Measurements from ENCODE around the gene LGALS1.

LGALS1 gene

GRCh38 chr22:37633089-37633624 is 42.3 kb upstream of the LGALS1 start:
- peak overlapping the region; percentile 35 for H3K4me3 ChIP-seq (ENCODE audit: low read depth, low read length)
- peak overlapping the region; percentile 54 for H3K9ac ChIP-seq (ENCODE audit: low read depth, low read length)
- H3K27me3 ChIP-seq (ENCODE audit: control insufficient read depth, insufficient read depth, low read length), result no peaks in the 10 kb centered on the region
- H3K4me1 ChIP-seq (ENCODE audit: control insufficient read depth, insufficient read depth, low read length), result peaks cover 13% of the 10 kb centered on the region
- no peaks in the 10 kb centered on the region for H3K9me3 ChIP-seq (ENCODE audit: control insufficient read depth, insufficient read depth, low read length)
- peaks cover 16% of the 10 kb centered on the region for H3K36me3 ChIP-seq (ENCODE audit: control insufficient read depth, insufficient read depth, low read length)

GRCh38 chr22:37633625-37634416 is 41.6 kb upstream of the LGALS1 start:
- Histone ChIP-seq H3K4me3 (ENCODE audit: low read depth, low read length) (peak overlapping the region; percentile 35), H3K27me3 (ENCODE audit: control insufficient read depth, insufficient read depth, low read length) (no peaks in the 10 kb centered on the region), H3K9ac (ENCODE audit: low read depth, low read length) (peak overlapping the region; percentile 54), H3K36me3 (ENCODE audit: control insufficient read depth, insufficient read depth, low read length) (peaks cover 16% of the 10 kb centered on the region), H3K4me1 (ENCODE audit: control insufficient read depth, insufficient read depth, low read length) (peaks cover 18% of the 10 kb centered on the region), H3K9me3 (ENCODE audit: control insufficient read depth, insufficient read depth, low read length) (no peaks in the 10 kb centered on the region)

GRCh38 chr22:37634417-37634924 is 41.0 kb upstream of the LGALS1 start:
- Histone ChIP-seq H3K9ac (ENCODE audit: low read depth, low read length) (no peak overlapping the region), H3K36me3 (ENCODE audit: control insufficient read depth, insufficient read depth, low read length) (peaks cover 16% of the 10 kb centered on the region), H3K4me3 (ENCODE audit: low read depth, low read length) (peak overlapping the region; percentile 35), H3K9me3 (ENCODE audit: control insufficient read depth, insufficient read depth, low read length) (no peaks in the 10 kb centered on the region), H3K4me1 (ENCODE audit: control insufficient read depth, insufficient read depth, low read length) (peaks cover 19% of the 10 kb centered on the region), H3K27me3 (ENCODE audit: control insufficient read depth, insufficient read depth, low read length) (no peaks in the 10 kb centered on the region)

- H3K27me3 ChIP-seq (ENCODE audit: control insufficient read depth, insufficient read depth, low read length), result no peaks in the 10 kb centered on the region
- peaks cover 19% of the 10 kb centered on the region for H3K4me1 ChIP-seq (ENCODE audit: control insufficient read depth, insufficient read depth, low read length)
- no peak overlapping the region for H3K9ac ChIP-seq (ENCODE audit: low read depth, low read length)
- peaks cover 16% of the 10 kb centered on the region for H3K36me3 ChIP-seq (ENCODE audit: control insufficient read depth, insufficient read depth, low read length)
- no peaks in the 10 kb centered on the region for H3K9me3 ChIP-seq (ENCODE audit: control insufficient read depth, insufficient read depth, low read length)
- no peak overlapping the region for H3K4me3 ChIP-seq (ENCODE audit: low read depth, low read length)
Measured at GRCh38 chr22:37635157-37635556, 40.3 kb upstream of the LGALS1 start.

- Histone ChIP-seq H3K9me3 (ENCODE audit: control insufficient read depth, insufficient read depth, low read length) (no peaks in the 10 kb centered on the region), H3K4me1 (ENCODE audit: control insufficient read depth, insufficient read depth, low read length) (peaks cover 21% of the 10 kb centered on the region), H3K9ac (ENCODE audit: low read depth, low read length) (no peak overlapping the region), H3K36me3 (ENCODE audit: control insufficient read depth, insufficient read depth, low read length) (peaks cover 11% of the 10 kb centered on the region), H3K4me3 (ENCODE audit: low read depth, low read length) (no peak overlapping the region), H3K27me3 (ENCODE audit: control insufficient read depth, insufficient read depth, low read length) (no peaks in the 10 kb centered on the region)
Measured at GRCh38 chr22:37636186-37636948, 39.1 kb upstream of the LGALS1 start.

DNA sequence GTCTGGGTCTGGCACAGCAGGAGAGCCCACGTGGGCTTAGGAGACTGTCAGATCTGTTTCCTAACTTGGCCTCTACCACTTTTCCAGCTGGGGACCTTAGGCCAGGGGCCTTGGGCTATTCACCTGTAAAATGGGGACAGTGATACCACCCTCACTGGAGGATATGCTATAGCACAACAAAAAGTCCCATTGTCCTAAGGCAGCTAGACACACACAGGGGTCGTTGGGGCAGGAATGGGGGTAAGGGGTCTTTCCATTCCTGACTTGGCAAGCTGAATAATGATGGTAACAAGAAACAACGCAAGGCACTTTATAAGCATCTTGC is 38.5 kb upstream of the LGALS1 start:
- peaks cover 21% of the 10 kb centered on the region for H3K4me1 ChIP-seq (ENCODE audit: control insufficient read depth, insufficient read depth, low read length)
- H3K36me3 ChIP-seq (ENCODE audit: control insufficient read depth, insufficient read depth, low read length), result peaks cover 8% of the 10 kb centered on the region
- H3K9me3 ChIP-seq (ENCODE audit: control insufficient read depth, insufficient read depth, low read length), result no peaks in the 10 kb centered on the region
- no peak overlapping the region for H3K4me3 ChIP-seq (ENCODE audit: low read depth, low read length)
- no peaks in the 10 kb centered on the region for H3K27me3 ChIP-seq (ENCODE audit: control insufficient read depth, insufficient read depth, low read length)
- H3K9ac ChIP-seq (ENCODE audit: low read depth, low read length), result no peak overlapping the region

GRCh38 chr22:37638391-37639069 is 36.9 kb upstream of the LGALS1 start:
- Histone ChIP-seq H3K4me3 (ENCODE audit: low read depth, low read length) (peak overlapping the region; percentile 69), H3K4me1 (ENCODE audit: control insufficient read depth, insufficient read depth, low read length) (peaks cover 18% of the 10 kb centered on the region), H3K9me3 (ENCODE audit: control insufficient read depth, insufficient read depth, low read length) (no peaks in the 10 kb centered on the region), H3K27me3 (ENCODE audit: control insufficient read depth, insufficient read depth, low read length) (no peaks in the 10 kb centered on the region), H3K36me3 (ENCODE audit: control insufficient read depth, insufficient read depth, low read length) (peaks cover 9% of the 10 kb centered on the region), H3K9ac (ENCODE audit: low read depth, low read length) (no peak overlapping the region)

GRCh38 chr22:37639070-37639760 is 36.2 kb upstream of the LGALS1 start, which contains the start of gene SH3BP1:
Gene SH3BP1, plus strand, starts transcription at chr22:37639669. Its CDS starts 119 bp downstream, at chr22:37639788.
- Histone ChIP-seq H3K27me3 (ENCODE audit: control insufficient read depth, insufficient read depth, low read length) (no peaks in the 10 kb centered on the region), H3K4me1 (ENCODE audit: control insufficient read depth, insufficient read depth, low read length) (peaks cover 16% of the 10 kb centered on the region), H3K9ac (ENCODE audit: low read depth, low read length) (peak within 1 kb of the TSS; percentile 70), H3K9me3 (ENCODE audit: control insufficient read depth, insufficient read depth, low read length) (no peaks in the 10 kb centered on the region), H3K36me3 (ENCODE audit: control insufficient read depth, insufficient read depth, low read length) (peaks cover 13% of the 10 kb centered on the region), H3K4me3 (ENCODE audit: low read depth, low read length) (peak within 1 kb of the TSS; percentile 88)

DNA sequence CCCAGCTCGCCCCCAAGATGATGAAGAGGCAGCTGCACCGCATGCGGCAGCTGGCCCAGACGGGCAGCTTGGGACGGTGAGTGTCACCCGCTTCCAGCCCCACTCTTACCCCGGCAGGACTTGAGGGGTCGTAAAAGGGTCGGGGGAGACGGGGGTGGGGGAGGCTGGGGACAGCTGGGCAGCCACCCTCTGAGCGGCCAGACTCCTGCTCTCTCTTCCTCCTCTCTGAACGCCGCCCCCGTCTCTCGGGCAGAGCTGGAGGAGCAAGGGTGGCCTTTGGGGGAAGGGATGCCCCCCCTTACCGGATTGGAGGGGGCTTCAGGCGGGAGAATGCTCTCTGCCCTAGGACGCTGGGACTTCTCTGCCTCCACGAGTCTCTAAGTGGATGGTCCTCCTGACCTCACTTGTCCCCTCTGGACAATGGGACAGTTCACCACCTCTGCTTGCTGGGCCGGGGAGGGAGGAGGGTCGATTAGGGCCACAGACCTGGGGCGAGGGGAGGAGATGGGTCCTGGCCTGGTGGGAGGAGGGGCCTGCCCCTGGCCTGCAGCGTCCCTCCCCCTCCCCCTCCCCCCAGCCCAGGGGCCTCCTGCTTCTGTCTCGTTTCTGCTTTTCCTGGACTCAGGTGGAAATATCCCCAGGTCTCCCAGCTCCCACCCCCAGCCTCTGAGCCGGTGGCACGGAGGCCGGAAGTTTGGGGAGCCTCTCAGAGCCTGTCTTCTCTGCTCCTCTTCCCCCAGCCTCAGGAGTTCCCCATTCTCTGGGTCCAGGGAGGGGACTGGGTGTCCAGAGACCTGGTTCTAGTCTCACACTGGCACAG is 35.5 kb upstream of the LGALS1 start:
- H3K36me3 ChIP-seq (ENCODE audit: control insufficient read depth, insufficient read depth, low read length), result peaks cover 18% of the 10 kb centered on the region
- H3K4me3 ChIP-seq (ENCODE audit: low read depth, low read length), result peak overlapping the region; percentile 88
- H3K27me3 ChIP-seq (ENCODE audit: control insufficient read depth, insufficient read depth, low read length), result no peaks in the 10 kb centered on the region
- peaks cover 11% of the 10 kb centered on the region for H3K4me1 ChIP-seq (ENCODE audit: control insufficient read depth, insufficient read depth, low read length)
- peak overlapping the region; percentile 70 for H3K9ac ChIP-seq (ENCODE audit: low read depth, low read length)
- no peaks in the 10 kb centered on the region for H3K9me3 ChIP-seq (ENCODE audit: control insufficient read depth, insufficient read depth, low read length)

DNA sequence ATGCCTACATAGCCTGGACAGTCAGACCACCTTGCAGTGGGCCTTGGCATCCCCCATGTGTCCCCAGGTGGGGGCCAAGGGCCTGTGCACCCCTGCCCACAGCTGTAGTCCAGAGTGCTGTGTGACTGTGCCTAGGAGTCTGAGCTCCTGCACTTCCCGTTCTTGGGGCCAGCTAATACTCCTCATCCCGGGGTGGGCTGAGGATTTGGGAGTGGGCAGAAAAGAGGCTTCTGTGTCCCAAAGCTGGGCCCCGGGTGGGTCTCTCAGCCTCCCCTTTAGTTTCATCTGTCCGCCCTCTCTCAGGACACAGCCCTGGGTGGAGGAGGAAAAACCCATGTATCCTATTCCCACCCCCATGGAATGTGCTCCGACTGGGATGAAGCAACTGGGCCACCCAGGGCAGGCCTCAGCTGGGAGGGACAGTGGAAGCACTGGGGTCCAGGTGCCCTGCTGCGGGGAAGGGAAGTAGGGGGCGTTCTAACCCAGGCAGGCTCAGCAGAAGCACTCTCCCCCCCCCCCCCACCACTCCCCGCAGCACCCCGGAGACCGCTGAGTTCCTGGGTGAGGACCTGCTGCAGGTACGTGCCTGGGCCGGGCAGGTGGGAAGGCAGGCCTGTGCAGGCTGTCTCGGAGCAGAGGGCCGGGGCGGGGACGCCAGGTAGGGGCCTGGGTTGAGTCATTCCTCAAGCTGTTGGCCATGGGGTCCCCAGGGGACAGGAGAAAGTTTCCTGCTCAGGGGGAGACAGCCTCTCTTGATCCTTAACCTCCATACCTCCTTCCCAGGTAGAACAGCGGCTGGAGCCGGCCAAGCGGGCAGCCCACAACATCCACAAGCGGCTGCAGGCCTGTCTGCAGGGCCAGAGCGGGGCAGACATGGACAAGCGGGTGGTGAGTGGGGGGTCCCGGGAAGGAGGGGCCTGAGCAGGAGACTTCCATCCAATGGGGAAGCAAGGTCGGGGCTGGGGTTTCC is 34.6 kb upstream of the LGALS1 start:
- H3K36me3 ChIP-seq (ENCODE audit: control insufficient read depth, insufficient read depth, low read length), result peaks cover 27% of the 10 kb centered on the region
- no peaks in the 10 kb centered on the region for H3K9me3 ChIP-seq (ENCODE audit: control insufficient read depth, insufficient read depth, low read length)
- no peaks in the 10 kb centered on the region for H3K27me3 ChIP-seq (ENCODE audit: control insufficient read depth, insufficient read depth, low read length)
- H3K9ac ChIP-seq (ENCODE audit: low read depth, low read length), result peak overlapping the region; percentile 65
- peaks cover 11% of the 10 kb centered on the region for H3K4me1 ChIP-seq (ENCODE audit: control insufficient read depth, insufficient read depth, low read length)
- H3K4me3 ChIP-seq (ENCODE audit: low read depth, low read length), result peak overlapping the region; percentile 88
